Muscle of back (tissue), 11 donors: ENCODE measurements around the gene LRG1. TPM values are rescaled to one million over a fixed set of nuclear protein-coding genes. Genes with fewer than 3 reads are reported as not detected.
A peak's percentile ranks its signal among the peaks of the same experiment; 100 is the strongest.
"Not testable (repeated sequence)": the region's sequence is repeated elsewhere in the genome, so short reads cannot be mapped to it uniquely, and the experiment has no call there.

Experiments
- DNase-seq, 3 donors: peaks; one replicate each; pipeline versions ENCODE4 v3.0.0 to v3.0.0-alpha.2; 2013
- polyA plus RNA-seq, 10 donors: library from polyadenylated mRNA; unstranded; fragments of 120-200 nt; gene quantifications; one replicate each; pipeline ENCODE4 v1.2.1, GENCODE V29; 2013; ENCODE audit not compliant: insufficient read length in 10 of 10

LRG1 gene
- polyA plus RNA-seq, 10 donors = 0.35 to 0.98 (median 0.61) TPM

GRCh38 chr19:4576016-4576933 lies 36.4 kb upstream of the LRG1 start:
- DNase-seq = peak in 1 of 3 donors; percentile 76

- DNase-seq = peak; percentile 65 to 95 (median 85)
Observed at GRCh38 chr19:4575267-4576015, 35.6 kb upstream of the LRG1 start.

- no peak for DNase-seq
Observed at GRCh38 chr19:4573682-4574081, 33.8 kb upstream of the LRG1 start.

- DNase-seq = peak; percentile 48 to 89 (median 71)
Observed at GRCh38 chr19:4571305-4571917, 31.6 kb upstream of the LRG1 start.

GRCh38 chr19:4570916-4571304 lies 31.1 kb upstream of the LRG1 start:
- no peak for DNase-seq

- DNase-seq = no peak
Observed at GRCh38 chr19:4570402-4570801, 30.6 kb upstream of the LRG1 start.

- no peak for DNase-seq
Observed at GRCh38 chr19:4568886-4569285, 29.1 kb upstream of the LRG1 start.

GRCh38 chr19:4567584-4568071 lies 27.8 kb upstream of the LRG1 start:
- peak in 2 of 3 donors; percentile 55 to 71 for DNase-seq

- DNase-seq = no peak
Observed at GRCh38 chr19:4566402-4567051, 26.7 kb upstream of the LRG1 start.

- not testable (repeated sequence) for DNase-seq
Observed at GRCh38 chr19:4563562-4563961, 23.7 kb upstream of the LRG1 start.

- not testable (repeated sequence) for DNase-seq
Observed at GRCh38 chr19:4562085-4562484, 22.2 kb upstream of the LRG1 start.

- no peak for DNase-seq
Observed at GRCh38 chr19:4559569-4559968, 19.7 kb upstream of the LRG1 start, which contains the start of gene SEMA6B. SEMA6B (minus strand) TSS chr19:4559684; CDS start chr19:4558457, 1,227 bp downstream.

GRCh38 chr19:4557971-4558941 lies 18.4 kb upstream of the LRG1 start:
- no peak for DNase-seq

- DNase-seq = no peak
Observed at GRCh38 chr19:4557144-4557970, 17.5 kb upstream of the LRG1 start.

- no peak for DNase-seq
Observed at GRCh38 chr19:4556597-4557127, 16.8 kb upstream of the LRG1 start.

- no peak for DNase-seq
Observed at GRCh38 chr19:4555657-4556561, 16.1 kb upstream of the LRG1 start.

GRCh38 chr19:4554717-4555116 lies 14.9 kb upstream of the LRG1 start:
- no peak for DNase-seq

- DNase-seq = no peak
Observed at GRCh38 chr19:4553775-4554174, 13.9 kb upstream of the LRG1 start.
